Measurements from ENCODE around the gene PIGV. TPM values are rescaled to one million over a fixed set of nuclear protein-coding genes. Genes with fewer than 3 reads are reported as not detected.

The PIGV gene
- total RNA-seq, 1 experiment from 2014 or later = 7.5 TPM

GRCh38 chr1:26822737-26823395, 35.1 kb downstream of the PIGV start:
- no peak overlapping the region for H3K4me3 Mint-ChIP-seq
- Histone ChIP-seq H2AK5ac (ENCODE audit: insufficient read length, low read length) (no peak overlapping the region), H2BK20ac (ENCODE audit: low read depth, low read length, poor library complexity, severe bottlenecking) (no peak overlapping the region), H4K8ac (replicated peaks; ENCODE audit: insufficient read length, low read depth, low read length) (no peak overlapping the region), H3K23me2 (ENCODE audit: insufficient read length, low read depth, low read length, poor library complexity, severe bottlenecking) (peaks cover 7% of the 10 kb centered on the region), H4K20me1 (ENCODE audit: control insufficient read depth, insufficient read depth, insufficient read length) (no peaks in the 10 kb centered on the region), H2BK15ac (ENCODE audit: low read depth, low read length) (no peak overlapping the region), H3K9ac (ENCODE audit: extremely low read depth, insufficient read length, low read length) (no peak overlapping the region), H3K4me1 (ENCODE audit: insufficient read depth, low read length) (no peaks in the 10 kb centered on the region), H3K27me3 (ENCODE audit: insufficient read depth, low read length) (no peaks in the 10 kb centered on the region), H2AFZ (ENCODE audit: low read length) (no peak overlapping the region), H3K9me3 (ENCODE audit: control insufficient read depth, low read depth, low read length) (no peaks in the 10 kb centered on the region), H3K23ac (ENCODE audit: insufficient read length, low read depth, low read length) (no peak overlapping the region), H3K79me2 (ENCODE audit: insufficient read depth, low read length) (no peaks in the 10 kb centered on the region), H3K14ac (ENCODE audit: insufficient read depth, low read length) (no peak overlapping the region), H2BK12ac (ENCODE audit: insufficient read length, low read depth, low read length) (no peak overlapping the region), H3K18ac (ENCODE audit: insufficient read length, low read depth, low read length) (no peak overlapping the region), H2BK5ac (ENCODE audit: insufficient read length, low read length) (no peak overlapping the region), H3T11ph (ENCODE audit: low read length) (no peak overlapping the region), H4K91ac (ENCODE audit: insufficient read length, low read depth, low read length) (no peak overlapping the region), H2BK120ac (ENCODE audit: low read depth, low read length, poor library complexity, severe bottlenecking) (no peak overlapping the region), H3K4ac (ENCODE audit: low read depth, low read length) (no peak overlapping the region), H3K4me2 (ENCODE audit: insufficient read depth, insufficient read length, low read length) (no peak overlapping the region), H4K5ac (ENCODE audit: insufficient read length, low read depth, low read length) (no peak overlapping the region), H3K56ac (ENCODE audit: insufficient read length, low read depth, low read length) (no peak overlapping the region), H3K27ac (ENCODE audit: insufficient read length, low read depth, low read length) (no peak overlapping the region), H3K79me1 (ENCODE audit: insufficient read depth, low read depth, low read length, poor library complexity, severe bottlenecking) (no peaks in the 10 kb centered on the region)
- no peak overlapping the region for H3K27ac Mint-ChIP-seq
- TF ChIP-seq CTCF (conservative IDR thresholded peaks at IDR 0.05) = no peak; the same call in 2 of the 3 replicates
- DNase-seq = no peak
- H3K9me3 Mint-ChIP-seq = peaks cover 4 to 9% of the 10 kb centered on the region in 2 experiments; a peak in 4 of 5 replicates
- peaks cover 16 to 21% of the 10 kb centered on the region in 2 experiments for H3K4me1 Mint-ChIP-seq
- peaks cover 6% of the 10 kb centered on the region for H3K27me3 Mint-ChIP-seq (ENCODE audit: low read depth)
- no CpG with 5 or more reads among the region's 4 CpGs for WGBS (ENCODE audit: extremely low coverage, insufficient read length, low lambda C conversion rate)
- peaks cover 0 to 6% (median 3%) of the 10 kb centered on the region in 3 experiments; a peak in 5 of 7 replicates for H3K36me3 Mint-ChIP-seq (ENCODE audit: insufficient read depth in 1 of 3, low read depth in 3 of 3)
